Mononuclear cell (primary cell): ENCODE measurements around the gene PIGL. TPM values are rescaled to one million over a fixed set of nuclear protein-coding genes. Genes with fewer than 3 reads are reported as not detected.

ENCODE experiments used
- H3K27me3 ChIP-seq: 2 replicates; pipeline ENCODE4 v1.6.0; 2011; ENCODE audit warnings: low read length, control low read depth; ENCODE audit not compliant: insufficient read depth
- H3K4me1 ChIP-seq: 2 replicates; pipeline ENCODE4 v1.5.1; 2011; ENCODE audit warnings: mild to moderate bottlenecking, low read length, control low read depth; ENCODE audit not compliant: insufficient read depth
- H3K4me3 ChIP-seq: 2 replicates; pipeline ENCODE4 v1.5.1; 2011; ENCODE audit warnings: mild to moderate bottlenecking, low read length, moderate library complexity
- H3K9me3 ChIP-seq: 2 replicates; pipeline ENCODE4 v1.5.1; 2011; ENCODE audit warnings: low read depth, mild to moderate bottlenecking, control low read depth, low read length
- total RNA-seq: library from RNA; depleted of rRNA; stranded (reverse); fragments of >200 nt; gene quantifications from one replicate; pipeline ENCODE4 v1.2.3, GENCODE V29; 2012

The PIGL gene
- total RNA-seq, 1 donor = 30.0 TPM

DNA sequence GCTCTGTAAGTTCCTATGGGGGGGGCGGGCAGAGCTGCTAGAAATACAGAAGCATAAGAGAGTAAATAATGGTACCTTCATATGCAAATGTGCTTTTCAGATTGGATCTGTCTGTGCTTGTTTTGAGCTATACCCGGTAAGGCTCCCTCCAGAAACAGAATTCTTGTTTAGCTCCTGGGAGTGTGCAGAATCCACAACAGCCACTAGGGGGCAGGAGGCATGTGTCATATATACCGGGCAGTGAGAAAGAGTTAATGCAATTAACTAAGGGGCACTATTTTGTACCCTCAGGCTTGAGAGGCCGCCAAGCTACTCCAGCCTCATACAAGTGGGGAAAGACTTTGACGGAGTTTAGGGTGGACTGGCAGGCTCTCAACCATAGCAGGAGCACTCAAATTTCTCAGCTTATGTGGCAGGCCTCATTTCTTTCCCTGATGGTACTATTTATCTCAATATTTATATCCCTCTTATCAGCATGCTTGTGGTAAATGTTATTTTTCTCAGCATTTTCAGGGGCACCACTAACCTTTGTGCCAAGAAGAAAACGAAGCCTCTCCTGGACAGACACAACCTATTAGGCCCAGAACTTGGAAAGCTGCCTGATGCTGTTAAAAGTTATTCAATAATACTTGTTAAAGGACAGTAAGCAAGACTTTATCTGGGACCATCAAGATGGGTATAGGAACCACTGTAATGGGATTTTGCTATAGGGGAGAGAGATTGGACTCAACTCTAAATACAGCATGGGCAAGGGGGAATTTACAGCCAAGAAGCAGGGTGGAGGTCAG, 146.9 kb downstream of the PIGL start:
- H3K4me1 ChIP-seq = no peaks in the 10 kb centered on the region
- no peak overlapping the region for H3K4me3 ChIP-seq
- no peaks in the 10 kb centered on the region for H3K27me3 ChIP-seq
- no peaks in the 10 kb centered on the region for H3K9me3 ChIP-seq

DNA sequence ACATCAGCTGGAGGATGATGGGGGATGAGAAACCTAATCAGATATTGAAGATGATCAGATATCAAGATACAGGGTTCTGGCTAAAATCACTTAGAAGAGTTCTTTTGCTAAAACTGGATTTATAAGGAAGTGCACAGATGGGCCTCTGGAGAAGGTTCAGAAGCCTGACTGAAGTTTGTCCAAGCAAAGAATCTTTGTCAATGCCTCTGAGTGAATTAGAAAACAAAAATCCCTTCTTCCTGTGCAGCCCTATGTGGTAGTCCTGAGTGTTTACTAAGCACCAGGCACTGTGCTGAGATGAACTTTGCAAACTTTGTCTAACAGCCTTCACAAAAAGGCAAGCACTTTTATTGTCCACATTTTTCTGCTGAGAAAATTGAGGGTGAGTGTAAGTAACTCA, 147.6 kb downstream of the PIGL start:
- Histone ChIP-seq H3K27me3 (no peaks in the 10 kb centered on the region), H3K9me3 (no peaks in the 10 kb centered on the region), H3K4me1 (no peaks in the 10 kb centered on the region), H3K4me3 (no peak overlapping the region)

DNA sequence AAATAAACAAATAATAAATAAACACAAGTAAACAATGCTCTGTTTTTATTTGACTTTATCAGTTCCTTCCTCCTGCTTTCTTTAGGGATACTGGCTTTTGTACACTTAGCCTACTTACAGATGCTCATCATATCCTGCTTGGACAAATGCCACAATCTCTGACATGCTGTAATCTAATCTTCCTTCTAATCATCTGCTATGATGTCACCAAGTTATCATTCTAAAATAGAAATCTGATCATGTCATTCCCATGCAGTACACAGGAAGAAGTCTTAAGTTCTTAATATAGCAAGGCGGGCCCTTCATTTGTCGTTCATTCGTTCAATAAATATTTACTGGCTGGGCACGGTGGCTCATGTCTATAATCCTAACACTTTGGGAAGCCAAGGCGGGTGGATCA, 154.7 kb downstream of the PIGL start:
- H3K27me3 ChIP-seq = no peaks in the 10 kb centered on the region
- no peaks in the 10 kb centered on the region for H3K9me3 ChIP-seq
- no peaks in the 10 kb centered on the region for H3K4me1 ChIP-seq
- H3K4me3 ChIP-seq = no peak overlapping the region

DNA sequence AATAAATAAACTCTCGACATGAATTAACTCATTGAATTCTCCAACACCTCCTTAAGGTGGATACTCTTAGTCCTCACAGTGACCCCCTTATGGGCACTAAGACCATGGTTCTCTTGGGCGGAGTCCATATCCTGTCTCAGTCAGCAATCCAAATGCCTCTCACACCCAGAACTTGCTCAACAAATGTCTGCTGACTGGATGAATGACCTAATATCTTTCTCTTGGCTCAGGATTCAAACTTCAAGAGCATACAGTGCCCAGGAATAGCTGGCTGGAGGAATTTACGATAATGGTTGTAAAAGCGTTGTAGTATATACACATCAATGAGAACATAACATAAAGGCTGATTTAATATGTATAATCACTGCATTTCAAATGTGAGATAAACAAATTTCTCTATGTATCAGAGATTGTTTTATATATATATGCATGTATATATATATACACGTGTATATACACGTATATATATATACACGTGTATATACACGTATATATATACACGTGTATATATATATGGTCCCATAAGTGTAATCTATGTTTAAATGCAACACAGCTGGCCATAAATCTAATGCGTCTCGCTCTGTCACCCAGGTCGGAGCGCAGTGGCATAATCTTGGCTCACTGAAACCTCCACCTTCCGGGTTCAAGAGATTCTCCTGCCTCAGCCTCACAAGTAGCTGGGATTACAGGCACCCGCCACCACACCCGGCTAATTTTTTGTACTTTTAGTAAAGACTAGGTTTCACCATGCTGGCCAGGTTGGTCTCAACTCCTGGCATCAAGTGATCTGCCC, 157.3 kb downstream of the PIGL start:
- Histone ChIP-seq H3K4me3 (no peak overlapping the region), H3K27me3 (no peaks in the 10 kb centered on the region), H3K9me3 (no peaks in the 10 kb centered on the region), H3K4me1 (no peaks in the 10 kb centered on the region)

Other genes starting within 250 kb of the PIGL start
- 15.0 TPM for gene ZSWIM7, start 217.5 kb upstream of the PIGL start, total RNA-seq
- gene TTC19, start 217.4 kb upstream of the PIGL start, total RNA-seq = 47.1 TPM
- gene NCOR1, start 1.7 kb upstream of the PIGL start, total RNA-seq = 162 TPM
- 12.7 TPM for gene CENPV, start 136.3 kb downstream of the PIGL start, total RNA-seq
- gene UBB, start 163.9 kb downstream of the PIGL start, total RNA-seq = 1,077 TPM
- 23.1 TPM for gene TRPV2, start 198.4 kb downstream of the PIGL start, total RNA-seq